GM21515 (cell line): ENCODE measurements around the gene CLDN18.
A peak's percentile ranks its signal among the peaks of the same experiment; 100 is the strongest.

Experiments used
- ATAC-seq: cut with Tn5 transposase; IDR thresholded peaks from one replicate; pipeline ENCODE4 v1.9.1; 2021; ENCODE audit not compliant: unreplicated experiment

The CLDN18 gene

DNA sequence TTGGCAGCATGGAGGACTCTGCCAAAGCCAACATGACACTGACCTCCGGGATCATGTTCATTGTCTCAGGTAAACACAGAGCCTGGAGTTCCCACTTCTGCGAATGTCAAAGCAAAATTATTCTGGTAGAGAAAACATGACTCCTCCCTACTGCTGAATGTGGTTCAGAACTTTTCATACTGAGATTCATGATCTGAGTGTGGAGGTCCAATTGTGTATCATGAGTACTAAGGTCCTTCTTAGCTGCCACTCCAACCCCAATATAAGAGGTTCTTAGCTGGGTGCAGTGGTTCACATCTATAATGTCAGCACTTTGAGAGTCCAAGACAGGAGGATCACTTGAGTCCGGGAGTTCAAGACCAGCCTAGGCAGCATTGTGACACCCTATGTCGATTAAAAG, 13.8 kb downstream of the CLDN18 start:
- ATAC-seq, result no peak

GRCh38 chr3:138025553-138025952, 15.6 kb downstream of the CLDN18 start:
- no peak for ATAC-seq

GRCh38 chr3:138027821-138028220, 17.9 kb downstream of the CLDN18 start:
- no peak for ATAC-seq

DNA sequence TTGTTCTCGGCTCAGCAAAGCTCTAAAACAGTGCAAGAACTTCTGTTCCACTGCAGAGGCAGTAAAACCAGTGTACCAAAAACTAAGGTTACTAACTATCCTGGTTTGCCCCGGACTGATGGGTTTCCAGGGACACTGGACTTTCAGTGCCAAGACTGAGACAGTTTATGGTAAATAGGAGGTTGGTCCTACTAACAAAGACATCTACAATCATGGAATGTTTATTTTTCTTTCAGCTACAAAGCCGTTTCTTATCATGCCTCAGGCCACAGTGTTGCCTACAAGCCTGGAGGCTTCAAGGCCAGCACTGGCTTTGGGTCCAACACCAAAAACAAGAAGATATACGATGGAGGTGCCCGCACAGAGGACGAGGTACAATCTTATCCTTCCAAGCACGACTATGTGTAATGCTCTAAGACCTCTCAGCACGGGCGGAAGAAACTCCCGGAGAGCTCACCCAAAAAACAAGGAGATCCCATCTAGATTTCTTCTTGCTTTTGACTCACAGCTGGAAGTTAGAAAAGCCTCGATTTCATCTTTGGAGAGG, 20.8 kb downstream of the CLDN18 start:
- ATAC-seq, result no peak

- no peak for ATAC-seq
Observed at GRCh38 chr3:138031536-138031935, 21.6 kb downstream of the CLDN18 start.

DNA sequence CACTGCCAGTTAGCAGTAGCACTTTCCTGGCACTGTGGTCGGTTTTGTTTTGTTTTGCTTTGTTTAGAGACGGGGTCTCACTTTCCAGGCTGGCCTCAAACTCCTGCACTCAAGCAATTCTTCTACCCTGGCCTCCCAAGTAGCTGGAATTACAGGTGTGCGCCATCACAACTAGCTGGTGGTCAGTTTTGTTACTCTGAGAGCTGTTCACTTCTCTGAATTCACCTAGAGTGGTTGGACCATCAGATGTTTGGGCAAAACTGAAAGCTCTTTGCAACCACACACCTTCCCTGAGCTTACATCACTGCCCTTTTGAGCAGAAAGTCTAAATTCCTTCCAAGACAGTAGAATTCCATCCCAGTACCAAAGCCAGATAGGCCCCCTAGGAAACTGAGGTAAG, 22.6 kb downstream of the CLDN18 start:
- ATAC-seq, result peak; percentile 47

- no peak for ATAC-seq
Observed at GRCh38 chr3:138033202-138033691, 23.3 kb downstream of the CLDN18 start.

GRCh38 chr3:138034918-138035317, 25.0 kb downstream of the CLDN18 start:
- no peak for ATAC-seq

DNA sequence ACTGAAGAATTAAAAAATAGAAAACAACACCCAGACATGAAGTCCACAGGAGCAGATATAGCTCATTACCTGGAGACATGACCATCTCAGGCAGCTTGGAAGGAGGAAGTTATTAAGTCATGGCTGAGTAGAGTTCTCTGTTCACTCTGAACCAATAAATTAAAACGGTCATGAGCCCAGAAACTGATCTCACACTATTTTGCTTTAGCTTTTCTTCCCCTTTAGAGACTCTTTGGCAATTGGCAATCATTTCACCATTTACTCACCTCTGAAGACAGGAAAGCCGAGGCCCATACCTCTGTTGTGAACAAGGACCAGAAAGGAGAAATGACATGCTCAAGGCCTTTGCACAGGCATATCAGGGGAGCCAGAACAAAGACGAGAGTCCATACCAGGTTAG, 26.6 kb downstream of the CLDN18 start:
- no peak for ATAC-seq

GRCh38 chr3:138038725-138039462, 28.9 kb downstream of the CLDN18 start:
- ATAC-seq, result no peak

DNA sequence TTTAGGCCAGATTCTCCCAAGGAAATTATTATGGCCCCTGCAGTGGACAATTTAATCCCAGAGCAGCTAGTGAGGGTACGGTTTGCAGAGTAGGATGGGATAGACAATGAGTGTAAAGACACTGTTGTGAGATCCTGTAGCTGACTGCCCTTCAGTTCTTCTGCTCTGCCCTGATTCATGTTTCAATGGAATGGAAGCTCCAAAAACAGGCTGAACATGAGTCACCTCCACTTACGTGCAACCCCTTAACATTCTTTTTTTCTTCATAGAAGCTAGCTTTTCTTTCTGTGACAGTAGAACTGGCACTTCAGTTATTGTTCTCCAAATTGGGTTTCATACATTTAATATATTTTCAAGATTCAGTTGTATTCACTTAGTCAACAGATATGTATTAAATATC, 32.1 kb downstream of the CLDN18 start:
- ATAC-seq, result no peak

- ATAC-seq, result no peak
Observed at GRCh38 chr3:138043266-138044029, 33.5 kb downstream of the CLDN18 start.

DNA sequence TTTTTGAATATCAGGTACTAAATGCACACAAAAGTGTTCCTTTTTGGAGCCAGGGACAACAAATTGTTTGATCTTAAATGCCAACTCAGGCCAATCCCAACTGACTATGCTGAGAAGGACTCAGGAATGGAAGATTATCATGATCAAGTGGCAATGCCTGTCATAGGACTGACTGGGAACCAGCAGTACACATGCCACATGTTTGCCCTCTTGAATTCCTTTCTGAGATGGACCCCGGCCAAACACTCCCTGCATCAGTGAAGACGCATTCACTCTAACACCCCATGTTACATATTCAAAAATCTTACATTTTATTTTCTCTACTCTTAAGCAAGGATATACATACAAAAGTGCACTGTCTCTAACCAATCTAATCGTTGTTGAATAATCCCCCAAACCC, 36.1 kb downstream of the CLDN18 start:
- ATAC-seq, result no peak

- no peak for ATAC-seq
Observed at GRCh38 chr3:138046955-138047354, 37.0 kb downstream of the CLDN18 start.

- ATAC-seq, result no peak
Observed at GRCh38 chr3:138047596-138048158, 37.7 kb downstream of the CLDN18 start.

DNA sequence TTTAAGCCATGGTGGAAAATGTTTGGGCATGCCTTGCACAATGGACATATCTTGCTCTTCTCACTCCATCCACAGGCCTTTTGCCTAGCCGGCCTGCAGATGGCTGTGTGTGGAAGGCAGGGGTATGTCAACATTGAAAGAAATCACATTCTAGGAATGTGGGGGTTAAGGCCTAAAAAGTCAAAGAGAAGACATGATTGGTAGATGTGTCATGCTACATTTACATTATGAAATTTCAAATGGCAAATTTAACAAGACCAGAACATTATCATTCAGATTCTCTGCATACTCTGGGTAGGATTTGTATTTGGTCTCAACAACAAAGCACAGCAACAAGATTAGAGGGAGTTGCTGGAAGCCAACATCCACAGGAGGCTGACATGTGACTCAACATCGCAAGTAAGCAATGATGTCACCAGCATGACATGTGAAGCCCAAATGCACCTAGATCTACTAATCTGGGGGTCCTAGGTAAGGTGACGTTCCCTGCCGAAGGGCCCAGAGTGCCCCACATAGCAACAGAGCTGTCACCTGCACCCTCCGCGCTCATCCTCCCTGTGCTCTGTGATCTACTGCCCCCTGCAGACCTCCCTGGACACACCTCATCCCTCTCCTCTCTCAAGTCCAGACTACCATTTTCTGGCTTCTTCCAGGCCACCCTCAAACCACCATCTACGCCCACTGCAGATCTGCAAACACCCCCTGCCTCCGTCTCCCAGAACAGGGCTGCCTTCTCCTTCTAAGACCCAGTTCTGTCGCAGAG, 39.4 kb downstream of the CLDN18 start:
- ATAC-seq, result no peak

- ATAC-seq, result peak; percentile 79
Observed at GRCh38 chr3:138051947-138052802, 42.2 kb downstream of the CLDN18 start.

GRCh38 chr3:138054057-138054456, 44.1 kb downstream of the CLDN18 start:
- ATAC-seq, result no peak

DNA sequence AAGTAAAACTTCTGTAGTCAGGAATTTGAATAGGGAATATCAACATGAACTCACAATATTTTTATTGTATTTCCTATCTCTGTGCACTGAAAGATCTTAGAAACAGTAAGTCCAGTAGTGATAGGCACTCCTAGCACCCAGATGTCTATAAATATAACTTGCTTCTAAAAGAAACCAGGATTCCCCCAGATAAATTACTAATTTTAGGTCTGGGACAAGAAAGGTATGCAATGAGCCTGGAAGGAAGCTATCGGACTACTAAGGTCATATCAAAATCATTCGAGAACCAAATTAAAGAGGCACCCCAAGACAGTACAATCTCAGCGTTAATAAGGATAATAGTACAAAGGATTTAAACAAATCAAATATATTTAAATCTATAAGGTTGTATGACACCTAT, 47.4 kb downstream of the CLDN18 start:
- no peak for ATAC-seq

- no peak for ATAC-seq
Observed at GRCh38 chr3:138059261-138059660, 49.3 kb downstream of the CLDN18 start.
